Measurements from ENCODE around the gene ACSS1.

Gene ACSS1

DNA sequence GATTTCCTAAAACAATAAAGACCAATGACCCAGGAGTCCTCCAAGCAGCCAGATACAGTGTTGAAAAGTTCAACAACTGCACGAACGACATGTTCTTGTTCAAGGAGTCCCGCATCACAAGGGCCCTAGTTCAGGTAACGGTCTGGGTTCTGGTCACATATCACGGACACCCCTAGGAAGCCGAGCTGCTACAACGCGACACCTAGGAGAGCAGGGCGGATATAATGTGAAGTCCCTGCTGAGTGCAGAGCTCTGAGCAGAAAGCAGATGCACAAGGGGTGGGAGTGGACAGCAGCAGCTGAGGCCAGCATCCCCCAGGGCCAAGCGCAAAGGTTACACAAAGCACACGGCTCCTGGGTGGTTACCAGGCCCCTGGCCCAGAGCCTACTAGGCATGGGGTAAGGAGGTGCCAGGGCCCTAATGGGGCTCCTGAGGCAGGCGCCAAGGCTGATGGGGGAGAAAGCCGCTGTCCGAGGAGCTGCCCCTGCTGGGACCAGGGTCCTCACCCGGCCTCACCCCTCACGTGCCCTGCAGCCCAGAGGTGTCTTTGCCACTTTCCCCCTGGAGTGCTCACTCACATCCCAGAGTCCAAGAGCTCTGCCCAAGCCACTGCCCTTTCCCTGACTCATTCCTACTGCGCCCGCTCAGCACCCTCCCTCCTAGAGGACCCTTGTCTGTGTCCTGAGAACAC, 100.5 kb downstream of the ACSS1 start:
- no peak overlapping the region for H3K4me2 ChIP-seq (ENCODE audit: low read depth, low read length, poor library complexity, severe bottlenecking)
- H3K4me3 ChIP-seq (ENCODE audit: low read length, poor library complexity, severe bottlenecking) = no peak overlapping the region
- peaks cover 38% of the 10 kb centered on the region for H3K4me1 ChIP-seq (ENCODE audit: insufficient read depth, low read length, poor library complexity, severe bottlenecking)
- H3F3A ChIP-seq (ENCODE audit: low read depth) = no peaks in the 10 kb centered on the region
- H3K79me2 ChIP-seq (ENCODE audit: insufficient read depth, low read length) = peaks cover 20% of the 10 kb centered on the region
- no peak overlapping the region for H3K9ac ChIP-seq (ENCODE audit: low read depth, low read length, poor library complexity, severe bottlenecking)
- TF ChIP-seq EZH2phosphoT487 (IDR thresholded peaks at IDR 0.05; ENCODE audit: borderline replicate concordance) (no peak), CTCF (conservative IDR thresholded peaks at IDR 0.05; ENCODE audit: low read length) (no peak)
- no peaks in the 10 kb centered on the region for H3K27me3 ChIP-seq (ENCODE audit: insufficient read depth, low read length, poor library complexity, severe bottlenecking)
- H2AFZ ChIP-seq (ENCODE audit: low read length) = no peak overlapping the region
- H3K9me2 ChIP-seq (replicated peaks; ENCODE audit: low read depth, low read length) = no peaks in the 10 kb centered on the region
- H3K36me3 ChIP-seq (ENCODE audit: insufficient read depth, low read length) = peaks cover 32% of the 10 kb centered on the region; the same call in 1 of the 2 replicates
- H3K9me3 ChIP-seq (ENCODE audit: insufficient read depth, low read depth, low read length) = no peaks in the 10 kb centered on the region
- no peaks in the 10 kb centered on the region for H4K20me1 ChIP-seq (ENCODE audit: insufficient read depth, low read length, poor library complexity, severe bottlenecking)

All from Loucy (cell line).